OCI-LY1 (cell line): ENCODE data around the gene VKORC1.

ENCODE experiments used
- H2AFZ ChIP-seq: fragments of 200-600 bp; sonication (generic), shearing (Covaris generic); 2 replicates; pipeline ENCODE4 v1.6.0; 2014; ENCODE audit warnings: antibody characterized with exemption, mild to moderate bottlenecking, low read length
- H3F3A ChIP-seq: fragments of 200-600 bp; sonication (generic), shearing (Covaris generic); 2 replicates; pipeline ENCODE4 v1.6.0; 2014; ENCODE audit warnings: mild to moderate bottlenecking, antibody characterized with exemption, low read length, moderate library complexity; ENCODE audit not compliant: insufficient read depth
- H3K27ac ChIP-seq: fragments of 200-600 bp; sonication (generic); 2 replicates; pipeline ENCODE4 v1.5.1; 2014; ENCODE audit warnings: low read length, mixed run types, mild to moderate bottlenecking, low read depth; ENCODE audit not compliant: poor library complexity, severe bottlenecking
- H3K27me3 ChIP-seq: fragments of 200-600 bp; sonication (generic); 2 replicates; pipeline ENCODE4 v1.6.0; 2014; ENCODE audit warnings: antibody characterized with exemption, mild to moderate bottlenecking, low read length, moderate library complexity; ENCODE audit not compliant: insufficient read depth
- H3K36me3 ChIP-seq: fragments of 200-600 bp; sonication (generic); 2 replicates; pipeline ENCODE4 v1.6.1; 2014; ENCODE audit warnings: mild to moderate bottlenecking, antibody characterized with exemption, low read length, moderate library complexity, mixed read lengths; ENCODE audit not compliant: insufficient read depth
- H3K4me1 ChIP-seq: fragments of 200-600 bp; sonication (generic); 2 replicates; pipeline ENCODE4 v1.5.1; 2014; ENCODE audit warnings: mild to moderate bottlenecking, low read length, moderate library complexity; ENCODE audit not compliant: insufficient read depth, severe bottlenecking
- H3K4me2 ChIP-seq: fragments of 200-600 bp; sonication (generic), shearing (Covaris generic); 2 replicates; pipeline ENCODE4 v1.6.1; 2014; ENCODE audit warnings: low read length
- H3K4me3 ChIP-seq: fragments of 200-600 bp; sonication (generic); 2 replicates; pipeline ENCODE4 v1.5.1; 2014; ENCODE audit warnings: low read length, low read depth, mild to moderate bottlenecking, mixed read lengths; ENCODE audit not compliant: poor library complexity, severe bottlenecking
- H3K79me2 ChIP-seq: fragments of 200-600 bp; shearing (Covaris generic); 2 replicates; pipeline ENCODE4 v1.6.1; 2016; ENCODE audit warnings: mixed run types, low read length, mixed read lengths; ENCODE audit not compliant: insufficient read depth
- H3K9ac ChIP-seq: fragments of 200-600 bp; sonication (generic), shearing (Covaris generic); 2 replicates; pipeline ENCODE4 v1.6.1; 2014; ENCODE audit warnings: mild to moderate bottlenecking, low read length, mixed read lengths
- H3K9me2 ChIP-seq: fragments of 200-600 bp; sonication (generic), shearing (Covaris generic); 2 replicates; pipeline ENCODE4 v1.6.1; 2014; ENCODE audit warnings: low read depth, mild to moderate bottlenecking, low read length, mixed read lengths
- H3K9me3 ChIP-seq: fragments of 200-600 bp; shearing (Covaris generic); 2 replicates; pipeline ENCODE4 v1.6.1; 2014; ENCODE audit warnings: low read length, mixed read lengths
- H4K20me1 ChIP-seq: fragments of 200-600 bp; sonication (generic), shearing (Covaris generic); 2 replicates; pipeline ENCODE4 v1.6.0; 2016; ENCODE audit warnings: mild to moderate bottlenecking, low read length; ENCODE audit not compliant: insufficient read depth
- CTCF ChIP-seq: fragments of 200-600 bp; sonication (generic), shearing (Covaris generic); IDR thresholded peaks from 2 replicates; pipeline ENCODE4 v1.5.1; 2017; ENCODE audit warnings: mild to moderate bottlenecking, antibody characterized with exemption, low read length, moderate library complexity, mixed read lengths
- EZH2 ChIP-seq: fragments of 200-600 bp; sonication (generic), shearing (Covaris generic); IDR thresholded peaks from 2 replicates; pipeline ENCODE4 v1.8.0; 2017; ENCODE audit warnings: borderline replicate concordance, mixed run types, mild to moderate bottlenecking, antibody characterized with exemption, low read length, moderate library complexity, mixed read lengths

VKORC1 gene

DNA sequence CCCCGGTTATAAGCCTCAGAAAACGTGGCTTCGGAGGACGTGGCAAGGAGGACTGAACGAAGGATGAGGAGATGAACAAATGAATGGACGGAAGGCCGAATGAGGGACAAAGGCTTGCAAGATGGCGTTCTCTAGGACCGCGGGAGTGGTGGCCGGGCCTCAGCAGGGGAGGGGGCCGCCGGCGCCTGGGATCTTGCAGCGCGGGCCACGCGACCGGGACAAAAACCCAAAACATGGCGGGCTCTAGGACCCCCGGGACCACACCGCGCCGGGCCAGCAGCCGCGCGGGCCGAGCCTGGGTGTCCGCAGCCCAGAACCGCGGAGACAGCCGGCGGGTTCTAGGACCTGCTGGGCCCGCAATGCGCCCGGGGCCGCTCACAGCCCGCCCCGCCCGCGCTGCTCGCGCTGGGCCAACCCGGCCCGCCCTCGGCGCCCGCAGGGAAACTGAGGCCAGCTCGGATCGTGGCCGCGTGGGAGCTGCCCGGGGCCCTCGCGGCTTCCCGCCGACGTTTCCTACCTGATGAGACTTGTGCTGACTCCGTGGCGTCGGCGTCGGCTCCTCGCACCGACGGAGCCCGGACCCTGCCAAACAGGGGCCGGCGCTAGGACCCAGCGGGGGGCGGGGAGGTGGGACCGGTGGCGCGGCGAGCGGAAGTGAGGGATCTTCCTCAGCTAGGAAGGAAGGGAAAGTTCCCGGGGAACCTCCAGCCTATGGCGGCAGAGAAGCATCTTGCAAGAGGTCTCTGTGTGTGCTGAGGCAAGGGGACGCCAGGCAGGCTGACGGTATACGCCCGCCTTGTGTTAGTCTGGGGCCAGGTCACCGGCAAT is 21.2 kb downstream of the VKORC1 start:
- Histone ChIP-seq H3F3A (no peaks in the 10 kb centered on the region), H3K9ac (peak overlapping the region; percentile 92), H3K36me3 (peaks cover 24% of the 10 kb centered on the region), H3K79me2 (peaks cover 32% of the 10 kb centered on the region), H3K9me2 (no peaks in the 10 kb centered on the region), H3K9me3 (no peaks in the 10 kb centered on the region), H3K27ac (peak overlapping the region; percentile 60), H3K4me3 (peak overlapping the region; percentile 87), H3K27me3 (no peaks in the 10 kb centered on the region), H4K20me1 (no peaks in the 10 kb centered on the region), H3K4me2 (peak overlapping the region; percentile 83), H2AFZ (no peak overlapping the region; the same call in 1 of the 2 replicates), H3K4me1 (peaks cover 22% of the 10 kb centered on the region)
- TF ChIP-seq CTCF: no peak
- no peak for TF ChIP-seq EZH2

DNA sequence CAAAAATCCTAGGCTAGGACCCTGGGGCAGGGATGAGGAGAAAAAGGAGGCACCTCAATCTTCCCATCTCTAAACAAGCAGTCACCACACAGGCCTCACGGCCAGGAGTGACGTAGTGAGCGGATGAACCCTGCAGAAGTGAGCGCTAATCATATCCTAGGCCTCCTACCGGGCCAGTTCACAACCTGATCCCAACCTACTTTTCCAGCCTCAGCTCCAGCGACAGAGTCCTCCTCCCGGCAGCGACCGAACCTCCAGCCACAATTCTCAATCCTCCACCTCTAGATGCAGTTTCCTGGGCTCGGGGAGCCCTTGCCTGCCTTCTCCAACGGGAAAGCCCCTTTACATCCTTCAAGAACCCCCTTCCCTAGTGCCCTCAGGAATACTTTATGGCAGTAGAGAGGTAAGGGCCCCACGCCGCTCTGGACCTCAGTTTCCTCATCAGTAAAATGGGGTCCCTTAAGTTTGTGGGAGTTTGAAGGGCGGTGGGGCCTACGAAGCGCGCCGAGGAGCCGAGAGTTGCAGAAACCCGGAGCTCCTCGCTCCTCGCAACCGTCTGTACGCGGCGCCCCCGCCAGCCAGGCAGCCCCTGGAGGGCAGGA is 22.0 kb downstream of the VKORC1 start:
- peaks cover 22% of the 10 kb centered on the region for H3K4me1 ChIP-seq
- H2AFZ ChIP-seq: no peak overlapping the region
- H3K79me2 ChIP-seq: peaks cover 33% of the 10 kb centered on the region
- no peaks in the 10 kb centered on the region for H3K27me3 ChIP-seq
- H3F3A ChIP-seq: no peaks in the 10 kb centered on the region
- peak overlapping the region; percentile 87 for H3K4me3 ChIP-seq
- no peaks in the 10 kb centered on the region for H4K20me1 ChIP-seq
- no peak for TF ChIP-seq EZH2
- TF ChIP-seq CTCF: no peak
- no peaks in the 10 kb centered on the region for H3K9me2 ChIP-seq
- peak overlapping the region; percentile 92 for H3K9ac ChIP-seq
- H3K27ac ChIP-seq: peak overlapping the region; percentile 60
- no peaks in the 10 kb centered on the region for H3K9me3 ChIP-seq
- H3K36me3 ChIP-seq: peaks cover 17% of the 10 kb centered on the region
- H3K4me2 ChIP-seq: peak overlapping the region; percentile 83

- Histone ChIP-seq H4K20me1 (no peaks in the 10 kb centered on the region), H3K36me3 (peaks cover 10% of the 10 kb centered on the region)
- no peak for TF ChIP-seq CTCF
- no peak for TF ChIP-seq EZH2
Measured at GRCh38 chr16:31071861-31072260, 22.7 kb downstream of the VKORC1 start.

More at GRCh38 chr16:31071861-31072260, 22.7 kb downstream of the VKORC1 start:
- no peak overlapping the region for H2AFZ ChIP-seq
- no peaks in the 10 kb centered on the region for H3K27me3 ChIP-seq
- peak overlapping the region; percentile 87 for H3K4me3 ChIP-seq
- peaks cover 33% of the 10 kb centered on the region for H3K79me2 ChIP-seq
- no peaks in the 10 kb centered on the region for H3F3A ChIP-seq
- peaks cover 22% of the 10 kb centered on the region for H3K4me1 ChIP-seq
- H3K27ac ChIP-seq: peak overlapping the region; percentile 60
- H3K9ac ChIP-seq: peak overlapping the region; percentile 92
- no peaks in the 10 kb centered on the region for H3K9me2 ChIP-seq
- H3K9me3 ChIP-seq: no peaks in the 10 kb centered on the region
- H3K4me2 ChIP-seq: peak overlapping the region; percentile 83
